Hepatic stellate cell (primary cell): ENCODE results near the gene XDH.

Experiments
- DNase-seq: peaks from one replicate; pipeline ENCODE4 v3.0.0; 2011; ENCODE audit warnings: low spot score

XDH gene

GRCh38 chr2:31365348-31365747 is 49.2 kb downstream of the XDH start:
- no peak for DNase-seq

- DNase-seq, result no peak
These were observed 50.4 kb downstream of the XDH start for GRCh38 chr2:31363956-31364750.

- DNase-seq, result no peak
These were observed 52.0 kb downstream of the XDH start for GRCh38 chr2:31362581-31362980.

GRCh38 chr2:31359229-31359628 is 55.3 kb downstream of the XDH start:
- DNase-seq, result no peak

- no peak for DNase-seq
These were observed 59.7 kb downstream of the XDH start for GRCh38 chr2:31354837-31355236.

GRCh38 chr2:31353179-31353578 is 61.4 kb downstream of the XDH start:
- DNase-seq, result no peak

- no peak for DNase-seq
These were observed 64.9 kb downstream of the XDH start for GRCh38 chr2:31349684-31350083.

GRCh38 chr2:31349160-31349559 is 65.4 kb downstream of the XDH start:
- no peak for DNase-seq

GRCh38 chr2:31348618-31349017 is 65.9 kb downstream of the XDH start:
- no peak for DNase-seq

- no peak for DNase-seq
These were observed 66.8 kb downstream of the XDH start for GRCh38 chr2:31347750-31348149.

- no peak for DNase-seq
These were observed 67.2 kb downstream of the XDH start for GRCh38 chr2:31347319-31347718.

GRCh38 chr2:31344447-31344846 is 70.1 kb downstream of the XDH start:
- no peak for DNase-seq

- no peak for DNase-seq
These were observed 73.2 kb downstream of the XDH start for GRCh38 chr2:31341351-31341750.

GRCh38 chr2:31339696-31340095 is 74.8 kb downstream of the XDH start:
- DNase-seq, result no peak

- peak; percentile 74 for DNase-seq
These were observed 76.7 kb downstream of the XDH start for GRCh38 chr2:31337860-31338259.

- peak; percentile 65 for DNase-seq
These were observed 77.3 kb downstream of the XDH start for GRCh38 chr2:31337197-31337596.

GRCh38 chr2:31335921-31336585 is 78.5 kb downstream of the XDH start:
- DNase-seq, result peak; percentile 52

- no peak for DNase-seq
These were observed 80.1 kb downstream of the XDH start for GRCh38 chr2:31334311-31335026.

- DNase-seq, result peak; percentile 54
These were observed 80.9 kb downstream of the XDH start for GRCh38 chr2:31333527-31334183.

GRCh38 chr2:31333046-31333445 is 81.5 kb downstream of the XDH start:
- DNase-seq, result no peak

GRCh38 chr2:31332521-31332920 is 82.0 kb downstream of the XDH start:
- DNase-seq, result no peak

- DNase-seq, result no peak
These were observed 83.4 kb downstream of the XDH start for GRCh38 chr2:31331156-31331555.
